Left kidney (tissue), 2 donors: ENCODE data around the gene MYH7. TPM values are rescaled to one million over a fixed set of nuclear protein-coding genes. Genes with fewer than 3 reads are reported as not detected.
A peak's percentile ranks its signal among the peaks of the same experiment; 100 is the strongest.

Source experiments
- DNase-seq: peaks from one replicate; pipeline ENCODE4 v3.0.0-alpha.2; 2013
- polyA plus RNA-seq: library from polyadenylated mRNA; unstranded; fragments of 120-200 nt; gene quantifications from one replicate; pipeline ENCODE4 v1.2.1, GENCODE V29; 2013; ENCODE audit not compliant: insufficient read length

Gene MYH7
- polyA plus RNA-seq, 1 donor: 0.32 TPM

DNA sequence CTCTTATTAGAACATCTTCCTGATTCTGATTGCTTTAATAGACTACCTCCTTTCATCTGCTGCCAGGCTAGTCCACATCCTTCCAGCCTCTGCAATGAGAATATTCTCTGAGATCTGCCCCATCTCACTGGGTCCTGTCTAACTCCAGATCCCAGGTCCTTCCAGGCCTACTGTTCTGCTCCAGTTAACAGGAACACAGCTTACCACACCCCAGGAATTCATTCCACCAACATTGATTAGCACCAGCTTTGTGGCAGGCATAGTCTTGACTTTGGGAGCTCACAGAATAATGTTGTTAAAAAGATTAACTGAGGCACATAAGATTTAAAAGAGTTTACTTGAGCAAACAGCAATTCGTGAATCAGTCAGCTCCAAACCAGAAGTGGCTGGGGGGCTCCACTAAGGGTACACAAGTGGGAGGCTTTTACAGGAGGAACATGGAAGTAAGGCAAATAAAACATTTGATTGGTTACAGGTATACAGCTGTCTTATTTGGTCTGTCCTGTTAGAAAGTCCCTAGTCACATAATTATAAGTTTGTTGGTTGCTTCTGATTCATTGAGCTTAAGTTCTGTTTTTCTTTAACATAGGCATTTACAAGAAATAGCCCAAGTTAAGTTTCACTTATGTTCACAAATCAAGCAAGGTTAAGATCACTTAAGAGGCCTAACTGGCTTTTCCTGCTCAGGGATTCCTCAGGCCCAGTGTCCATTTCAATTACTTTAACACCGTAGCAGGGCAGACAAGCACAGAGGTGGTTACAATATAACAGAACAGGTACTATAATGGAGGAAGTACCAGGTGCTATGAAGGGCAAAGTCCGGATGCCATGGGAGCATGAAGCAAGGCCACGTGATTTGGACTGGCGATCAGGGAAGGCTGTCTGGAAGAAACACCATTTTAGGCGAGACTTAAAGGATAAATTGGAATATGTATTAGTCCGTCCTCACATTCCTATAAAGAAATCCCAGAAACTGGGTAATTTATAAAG, 12.2 kb upstream of the MYH7 start:
- DNase-seq: no peak

- DNase-seq: no peak
Measured at GRCh38 chr14:23446291-23446851, 10.9 kb upstream of the MYH7 start.

DNA sequence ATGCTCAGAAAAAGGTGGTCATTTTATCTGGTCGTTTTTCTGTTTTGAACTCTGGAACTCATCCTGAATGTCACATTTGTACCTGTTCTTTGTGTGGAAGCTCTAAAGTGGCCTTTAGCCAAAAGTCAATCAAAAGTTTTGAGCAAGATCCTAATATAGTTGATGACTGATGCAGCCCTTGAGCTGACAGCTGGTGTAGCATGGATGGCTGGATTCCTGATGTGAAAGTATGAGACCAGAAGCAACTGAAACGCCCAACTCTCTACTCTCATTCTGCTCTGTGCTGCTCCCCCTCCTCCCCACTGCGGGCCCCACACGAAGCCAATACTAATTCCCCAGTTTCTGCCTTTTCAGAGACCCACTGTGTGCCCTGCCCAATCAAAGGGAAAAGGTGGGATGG, 10.3 kb upstream of the MYH7 start:
- DNase-seq: no peak

DNA sequence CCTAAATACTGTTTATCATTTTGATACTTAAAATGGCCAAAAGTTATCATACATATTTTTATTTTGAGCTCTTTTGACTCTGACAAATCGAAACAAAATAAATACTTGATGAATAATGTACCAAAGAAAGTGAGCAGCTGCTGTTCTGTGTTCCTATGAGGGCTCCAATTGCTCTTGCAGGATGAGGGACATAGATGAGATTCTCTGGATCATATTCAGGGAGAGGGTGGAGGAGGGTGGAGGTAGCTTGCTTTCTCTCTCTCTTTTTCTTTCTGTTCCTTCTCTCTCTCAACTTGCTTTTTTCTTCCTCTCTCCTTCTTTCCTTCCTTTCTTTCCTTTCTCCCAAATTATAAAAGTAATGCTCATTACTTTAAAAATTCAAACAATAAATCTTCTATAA, 8.9 kb upstream of the MYH7 start:
- no peak for DNase-seq

- no peak for DNase-seq
Measured at GRCh38 chr14:23443881-23444280, 8.4 kb upstream of the MYH7 start.

DNA sequence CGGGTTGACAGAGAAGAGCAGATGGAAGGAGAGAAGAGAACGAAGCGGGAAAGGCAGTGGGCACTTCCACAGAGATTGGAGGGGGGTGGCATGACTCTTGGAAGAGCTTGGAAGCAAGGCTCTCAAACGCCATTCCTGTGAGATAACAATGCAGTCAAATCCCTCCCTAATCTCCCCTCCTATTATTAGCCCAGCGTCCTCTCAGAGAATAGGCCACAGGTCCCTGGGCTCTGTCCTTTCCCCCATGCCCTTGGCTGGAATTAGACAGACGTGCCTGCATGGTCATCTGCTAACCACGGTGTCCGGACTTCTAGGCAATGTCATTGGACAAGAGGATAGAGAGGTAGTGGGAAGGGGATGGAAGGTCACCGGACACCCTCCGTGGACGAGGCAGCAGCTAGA, 8.0 kb upstream of the MYH7 start:
- no peak for DNase-seq

GRCh38 chr14:23442721-23443356, 7.4 kb upstream of the MYH7 start:
- DNase-seq: no peak

GRCh38 chr14:23441076-23441475, 5.6 kb upstream of the MYH7 start:
- no peak for DNase-seq

DNA sequence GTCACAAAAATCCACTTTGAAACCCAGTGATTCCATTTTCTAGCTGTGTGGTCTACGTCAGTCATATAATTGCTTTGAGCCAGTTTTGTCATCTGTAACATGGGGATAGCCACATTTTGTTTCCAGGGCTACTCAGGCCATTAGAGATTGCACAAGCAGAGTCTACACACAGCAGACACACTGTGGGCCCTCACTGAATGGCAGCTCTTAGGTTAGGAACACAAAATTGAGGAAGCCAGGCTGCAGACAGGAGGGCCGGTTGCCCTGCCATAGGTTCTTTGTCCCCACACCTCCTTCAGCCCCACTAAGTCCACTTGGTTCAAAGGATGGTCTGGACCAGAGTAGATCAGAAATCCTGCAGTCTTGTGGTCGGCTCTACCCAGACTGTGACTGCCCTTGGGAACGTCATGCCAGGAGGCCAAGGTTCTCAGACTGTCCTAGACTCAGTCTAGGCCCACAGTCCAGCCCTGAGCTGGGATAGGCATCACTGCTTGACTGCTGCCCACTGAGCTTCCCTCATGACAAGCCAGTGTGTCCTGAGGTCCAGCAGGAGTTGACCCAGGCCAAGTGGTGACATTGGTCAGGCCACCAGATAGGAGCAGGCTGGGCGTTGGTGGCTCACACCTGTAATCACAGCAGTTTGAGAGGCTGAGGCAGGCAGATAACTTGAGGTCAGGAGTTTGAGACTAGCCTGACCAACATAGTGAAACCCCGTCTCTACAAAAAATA, 3.8 kb upstream of the MYH7 start:
- DNase-seq: no peak

- no peak for DNase-seq
Measured at GRCh38 chr14:23438101-23438971, 2.9 kb upstream of the MYH7 start.

DNA sequence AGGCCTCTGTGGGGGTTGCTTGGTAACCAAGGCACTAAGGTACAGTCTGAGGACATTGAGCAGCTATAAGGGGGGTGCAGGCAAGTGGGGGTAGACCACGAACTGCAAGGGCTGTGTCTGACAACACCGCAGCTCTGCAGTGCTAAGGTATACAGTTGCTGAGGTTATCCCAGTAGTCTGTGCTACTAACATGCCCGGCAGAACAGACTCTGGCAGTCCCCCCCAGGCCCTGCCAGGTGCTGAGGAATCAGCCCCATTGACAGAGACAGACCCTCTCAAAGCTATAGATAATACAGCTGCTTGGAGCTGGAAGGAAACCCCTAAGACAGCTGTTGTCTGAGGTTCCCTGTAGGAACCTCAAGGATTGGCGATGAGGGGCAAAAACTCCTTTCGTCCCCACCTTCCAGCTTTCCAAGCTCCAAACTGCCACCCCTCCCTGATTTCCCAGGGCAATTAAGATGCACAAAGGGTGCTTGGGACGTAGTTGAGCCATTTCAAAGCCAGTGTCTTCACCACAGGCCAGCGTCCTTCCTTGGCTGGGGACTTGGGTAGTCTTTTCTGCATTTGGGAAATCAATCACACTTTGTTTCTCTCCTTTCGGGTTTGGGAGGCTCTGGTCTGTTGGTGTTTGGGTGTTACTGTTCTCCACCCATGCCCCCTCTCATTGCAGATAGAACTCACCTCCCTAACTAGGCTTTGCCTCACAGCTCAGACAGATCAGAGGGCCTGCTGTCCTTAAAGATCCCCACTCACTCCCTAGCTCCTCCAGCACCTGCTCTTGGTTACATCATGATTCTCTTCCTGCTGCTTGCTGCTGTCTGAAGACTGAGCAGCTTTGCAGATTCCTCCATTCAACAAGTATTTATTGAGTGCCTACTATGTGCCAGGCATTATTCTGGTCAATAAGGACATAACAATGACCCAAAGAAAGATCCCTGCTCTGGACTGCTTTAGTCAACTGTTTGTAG, 2.0 kb upstream of the MYH7 start:
- DNase-seq: no peak

GRCh38 chr14:23436327-23437132, 1.1 kb upstream of the MYH7 start:
- DNase-seq: peak; percentile 92

- DNase-seq: no peak
Measured at GRCh38 chr14:23434488-23435222, 805 bp downstream of the MYH7 start.

- no peak for DNase-seq
Measured at GRCh38 chr14:23433457-23433856, 2.0 kb downstream of the MYH7 start.

GRCh38 chr14:23432946-23433345, 2.5 kb downstream of the MYH7 start:
- no peak for DNase-seq

- DNase-seq: no peak
Measured at GRCh38 chr14:23432102-23432925, 3.1 kb downstream of the MYH7 start.

DNA sequence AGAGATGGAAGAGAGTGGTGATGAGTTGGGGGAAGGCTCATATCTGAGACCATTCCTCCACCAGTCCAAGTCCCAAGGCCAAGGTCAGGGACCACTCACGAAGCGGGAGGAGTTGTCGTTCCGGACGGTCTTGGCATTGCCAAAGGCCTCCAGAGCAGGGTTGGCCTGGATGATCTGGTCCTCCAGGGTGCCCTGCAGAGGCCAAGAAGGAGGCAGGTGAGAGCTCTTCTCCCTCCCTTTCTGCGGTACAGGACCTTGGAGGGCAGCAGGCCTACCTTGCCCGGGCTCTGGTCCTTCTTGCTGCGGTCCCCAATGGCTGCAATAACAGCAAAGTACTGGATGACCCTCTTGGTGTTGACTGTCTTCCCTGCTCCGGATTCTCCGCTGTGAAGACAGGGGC, 4.0 kb downstream of the MYH7 start:
- no peak for DNase-seq

DNA sequence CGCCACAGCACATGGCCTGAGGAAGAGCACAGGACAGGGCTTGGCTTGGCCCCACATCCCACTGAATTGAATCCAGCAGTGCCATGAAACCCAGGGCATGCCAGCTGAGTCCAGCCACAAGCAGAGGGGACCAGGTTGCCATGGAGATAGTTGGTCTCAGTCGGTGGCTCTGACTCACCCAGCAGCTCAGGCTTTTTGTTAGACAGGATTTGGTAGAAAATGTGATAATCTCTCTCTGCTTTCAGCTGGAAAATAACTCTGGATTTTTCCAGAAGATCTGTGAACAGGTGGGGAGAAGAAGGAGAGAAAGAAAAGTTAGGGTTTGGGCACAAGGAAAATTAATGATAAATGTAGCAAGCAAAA, 4.8 kb downstream of the MYH7 start:
- DNase-seq: no peak
